HG03196 (cell line): Measurements from ENCODE around the gene ANAPC4.
"Not testable (repeated sequence)": the region's sequence is repeated elsewhere in the genome, so short reads cannot be mapped to it uniquely, and the experiment has no call there.

ENCODE experiments used
- ATAC-seq: cut with Tn5 transposase; IDR thresholded peaks from one replicate; pipeline ENCODE4 v1.9.1; 2021; ENCODE audit not compliant: unreplicated experiment

The ANAPC4 gene

GRCh38 chr4:25376754-25377571 is at the start of gene ANAPC4:
Gene ANAPC4, plus strand, starts transcription at chr4:25377263. Its CDS starts 165 bp downstream, at chr4:25377428.
- peak; percentile 97 for ATAC-seq

GRCh38 chr4:25328463-25328862 is 48.6 kb upstream of the ANAPC4 start:
- ATAC-seq = not testable (repeated sequence)

GRCh38 chr4:25330335-25330734 is 46.7 kb upstream of the ANAPC4 start:
- no peak for ATAC-seq

- no peak for ATAC-seq
These were observed 45.9 kb upstream of the ANAPC4 start for GRCh38 chr4:25330905-25331808.

- no peak for ATAC-seq
These were observed 33.4 kb upstream of the ANAPC4 start for GRCh38 chr4:25343671-25344070.

- no peak for ATAC-seq
These were observed 31.3 kb upstream of the ANAPC4 start for GRCh38 chr4:25345744-25346143.

GRCh38 chr4:25346913-25347312 is 30.1 kb upstream of the ANAPC4 start:
- no peak for ATAC-seq

- no peak for ATAC-seq
These were observed 29.6 kb upstream of the ANAPC4 start for GRCh38 chr4:25347473-25347872.

- no peak for ATAC-seq
These were observed 29.1 kb upstream of the ANAPC4 start for GRCh38 chr4:25347971-25348370.

GRCh38 chr4:25350561-25350960 is 26.5 kb upstream of the ANAPC4 start:
- no peak for ATAC-seq

- ATAC-seq = no peak
These were observed 25.2 kb upstream of the ANAPC4 start for GRCh38 chr4:25351777-25352416.

- no peak for ATAC-seq
These were observed 21.0 kb upstream of the ANAPC4 start for GRCh38 chr4:25356068-25356467.

GRCh38 chr4:25358515-25359275 is 18.4 kb upstream of the ANAPC4 start:
- no peak for ATAC-seq

- ATAC-seq = no peak
These were observed 15.8 kb upstream of the ANAPC4 start for GRCh38 chr4:25361253-25361652.

- ATAC-seq = no peak
These were observed 9.9 kb upstream of the ANAPC4 start for GRCh38 chr4:25367004-25367621.

GRCh38 chr4:25367877-25368276 is 9.2 kb upstream of the ANAPC4 start:
- no peak for ATAC-seq

GRCh38 chr4:25368315-25368714 is 8.7 kb upstream of the ANAPC4 start:
- no peak for ATAC-seq

GRCh38 chr4:25370242-25370641 is 6.8 kb upstream of the ANAPC4 start:
- no peak for ATAC-seq

- ATAC-seq = not testable (repeated sequence)
These were observed 4.5 kb upstream of the ANAPC4 start for GRCh38 chr4:25372549-25372948.
